NB4 (cell line): ENCODE results near the gene ARHGAP1.
"Not testable (repeated sequence)": the region's sequence is repeated elsewhere in the genome, so short reads cannot be mapped to it uniquely, and the experiment has no call there.

ENCODE experiments used
- DNase-seq: peaks from one replicate; pipeline ENCODE4 v3.0.0; 2010; ENCODE audit warnings: low read depth
- H3K4me3 ChIP-seq: one replicate; pipeline ENCODE4 v1.5.1; 2011; ENCODE audit warnings: mild to moderate bottlenecking, low read depth, low read length, moderate library complexity
- MAX ChIP-seq: IDR thresholded peaks from 2 replicates; pipeline ENCODE4 v1.6.1; 2011; ENCODE audit warnings: low read depth, low read length
- MYC ChIP-seq: IDR thresholded peaks from 2 replicates; pipeline ENCODE4 v1.6.1; 2011; ENCODE audit warnings: low read depth, low read length
- POLR2A ChIP-seq: IDR thresholded peaks from 2 replicates; pipeline ENCODE4 v1.6.1; 2011; ENCODE audit warnings: mild to moderate bottlenecking; ENCODE audit not compliant: insufficient read length; ENCODE audit errors: extremely low read depth
- TF ChIP-seq, protein P1 (sequence below): IDR thresholded peaks from one replicate; pipeline ENCODE4 v1.5.1; 2012; ENCODE audit warnings: low read depth, low read length

Gene ARHGAP1

DNA sequence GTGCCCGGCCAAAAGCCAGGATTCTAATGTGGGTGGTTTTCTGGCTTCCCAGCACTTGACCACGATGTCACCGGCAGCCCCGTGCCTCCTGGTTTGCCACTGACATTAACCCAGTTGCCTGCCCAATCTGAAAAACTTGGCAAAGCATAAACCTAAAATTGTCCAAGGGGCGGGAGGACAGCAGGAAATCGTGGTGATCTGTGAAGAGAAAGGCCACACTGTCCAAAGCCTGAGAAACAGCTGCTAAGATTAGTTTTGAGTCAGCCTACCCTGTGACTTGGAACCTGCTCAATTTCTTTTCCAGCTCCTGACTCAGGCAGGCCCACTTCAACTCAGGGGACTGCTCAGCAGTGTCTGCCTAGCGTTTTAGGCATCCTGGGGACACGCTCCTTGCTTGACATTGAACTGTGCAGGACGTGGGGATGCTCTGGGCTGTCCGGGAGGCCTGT is 10.4 kb upstream of the ARHGAP1 start:
- TF ChIP-seq MYC (no peak), POLR2A (no peak), MAX (no peak)
- TF ChIP-seq, protein P1, sequence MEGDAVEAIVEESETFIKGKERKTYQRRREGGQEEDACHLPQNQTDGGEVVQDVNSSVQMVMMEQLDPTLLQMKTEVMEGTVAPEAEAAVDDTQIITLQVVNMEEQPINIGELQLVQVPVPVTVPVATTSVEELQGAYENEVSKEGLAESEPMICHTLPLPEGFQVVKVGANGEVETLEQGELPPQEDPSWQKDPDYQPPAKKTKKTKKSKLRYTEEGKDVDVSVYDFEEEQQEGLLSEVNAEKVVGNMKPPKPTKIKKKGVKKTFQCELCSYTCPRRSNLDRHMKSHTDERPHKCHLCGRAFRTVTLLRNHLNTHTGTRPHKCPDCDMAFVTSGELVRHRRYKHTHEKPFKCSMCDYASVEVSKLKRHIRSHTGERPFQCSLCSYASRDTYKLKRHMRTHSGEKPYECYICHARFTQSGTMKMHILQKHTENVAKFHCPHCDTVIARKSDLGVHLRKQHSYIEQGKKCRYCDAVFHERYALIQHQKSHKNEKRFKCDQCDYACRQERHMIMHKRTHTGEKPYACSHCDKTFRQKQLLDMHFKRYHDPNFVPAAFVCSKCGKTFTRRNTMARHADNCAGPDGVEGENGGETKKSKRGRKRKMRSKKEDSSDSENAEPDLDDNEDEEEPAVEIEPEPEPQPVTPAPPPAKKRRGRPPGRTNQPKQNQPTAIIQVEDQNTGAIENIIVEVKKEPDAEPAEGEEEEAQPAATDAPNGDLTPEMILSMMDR, result no peak
- H3K4me3 ChIP-seq, result no peak overlapping the region
- DNase-seq, result no peak

GRCh38 chr11:46709351-46709750 is 8.9 kb upstream of the ARHGAP1 start:
- not testable (repeated sequence) for DNase-seq, H3K4me3 ChIP-seq

GRCh38 chr11:46706886-46707285 is 6.5 kb upstream of the ARHGAP1 start:
- TF ChIP-seq POLR2A, result no peak
- TF ChIP-seq, protein P1, result no peak
- no peak for TF ChIP-seq MAX
- no peak for TF ChIP-seq MYC
- no peak overlapping the region for H3K4me3 ChIP-seq
- DNase-seq, result no peak

DNA sequence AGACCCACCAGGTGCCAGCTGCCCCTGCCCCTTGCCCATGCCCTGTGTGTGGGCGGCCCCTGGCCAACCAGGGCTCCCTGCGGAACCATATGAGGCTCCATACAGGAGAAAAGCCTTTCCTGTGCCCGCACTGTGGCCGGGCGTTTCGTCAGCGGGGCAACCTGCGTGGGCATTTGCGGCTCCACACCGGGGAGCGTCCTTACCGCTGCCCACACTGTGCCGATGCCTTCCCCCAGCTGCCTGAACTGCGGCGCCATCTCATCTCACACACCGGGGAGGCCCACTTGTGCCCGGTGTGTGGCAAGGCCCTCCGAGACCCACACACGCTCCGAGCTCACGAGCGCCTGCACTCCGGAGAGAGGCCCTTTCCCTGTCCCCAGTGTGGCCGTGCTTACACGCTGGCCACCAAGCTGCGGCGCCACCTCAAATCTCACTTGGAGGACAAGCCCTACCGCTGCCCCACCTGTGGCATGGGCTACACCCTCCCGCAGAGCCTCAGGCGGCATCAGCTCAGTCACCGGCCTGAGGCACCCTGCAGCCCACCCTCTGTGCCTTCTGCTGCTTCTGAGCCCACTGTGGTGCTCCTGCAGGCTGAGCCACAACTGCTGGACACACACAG is 4.8 kb upstream of the ARHGAP1 start:
- TF ChIP-seq MAX (no peak), MYC (no peak)
- no peak overlapping the region for H3K4me3 ChIP-seq
- no peak for DNase-seq

DNA sequence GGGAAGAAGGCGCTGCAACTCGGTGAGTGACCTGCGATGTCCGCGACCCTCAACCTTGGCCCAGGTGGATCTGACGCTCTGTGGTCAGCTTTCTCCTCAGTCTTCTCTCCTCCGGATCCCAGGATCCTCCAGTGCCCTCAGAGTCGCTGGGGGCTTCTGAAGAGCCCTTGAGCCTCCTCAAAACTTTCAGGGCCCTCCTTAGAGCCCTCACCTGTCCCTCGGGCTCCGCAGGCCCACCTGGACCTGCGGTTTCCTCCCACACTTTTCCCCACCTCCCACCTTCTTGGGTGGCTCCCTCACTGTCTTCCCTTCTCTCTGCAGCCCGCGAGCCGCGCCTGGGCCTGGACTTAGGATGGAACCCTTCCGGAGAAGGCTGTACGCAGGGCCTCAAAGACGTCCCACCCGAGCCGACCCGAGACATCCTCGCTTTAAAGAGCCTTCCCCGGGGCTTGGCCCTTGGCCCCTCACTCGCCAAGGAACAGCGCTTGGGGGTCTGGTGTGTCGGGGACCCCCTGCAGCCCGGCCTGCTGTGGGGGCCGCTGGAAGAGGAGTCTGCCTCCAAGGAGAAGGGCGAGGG is 747 bp upstream of the ARHGAP1 start:
- DNase-seq, result peak; percentile 18
- peak overlapping the region; percentile 100 for H3K4me3 ChIP-seq
- no peak for TF ChIP-seq MAX
- peak; percentile 13 for TF ChIP-seq POLR2A

GRCh38 chr11:46698597-46698996 is 1.8 kb downstream of the ARHGAP1 start:
- peak overlapping the region; percentile 44 for H3K4me3 ChIP-seq
- peak; percentile 20 for DNase-seq
- TF ChIP-seq, protein P1, result no peak
- TF ChIP-seq MAX (no peak), POLR2A (no peak), MYC (no peak)

DNA sequence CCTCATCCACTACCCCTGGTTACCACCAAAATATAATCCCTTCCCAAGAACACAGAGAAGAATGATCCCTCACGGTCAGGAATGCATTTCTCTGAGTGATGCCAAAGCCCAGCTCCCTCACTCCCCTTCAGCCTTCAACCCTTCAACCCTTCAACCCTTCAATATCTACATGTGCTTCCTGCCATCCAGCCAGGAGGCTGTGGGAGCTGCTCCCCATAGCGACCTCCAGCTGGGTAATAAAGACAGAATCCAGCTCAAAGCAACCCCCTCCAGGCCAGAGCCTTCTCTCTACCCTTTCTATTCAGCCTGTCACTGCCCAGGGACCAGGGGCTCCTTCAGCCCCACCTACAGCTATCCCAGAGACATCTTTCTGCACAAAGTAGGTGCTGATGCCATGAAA is 2.7 kb downstream of the ARHGAP1 start:
- no peak overlapping the region for H3K4me3 ChIP-seq
- TF ChIP-seq POLR2A, result no peak
- TF ChIP-seq MYC, result no peak
- TF ChIP-seq, protein P1, result no peak
- no peak for TF ChIP-seq MAX
- DNase-seq, result no peak
